KMS-11 (cell line): ENCODE data around the gene SLC2A9.

Source experiments
- H2AFZ ChIP-seq: fragments of 200-600 bp; sonication (generic); 2 replicates; pipeline ENCODE4 v1.6.1; 2016; ENCODE audit warnings: antibody characterized with exemption, mixed run types, low read depth
- H3K27ac ChIP-seq: fragments of 200-600 bp; sonication (generic); 2 replicates; pipeline ENCODE4 v1.6.1; 2016; ENCODE audit warnings: mild to moderate bottlenecking, mixed run types
- H3K27me3 ChIP-seq: fragments of 200-600 bp; sonication (generic); 2 replicates; pipeline ENCODE4 v1.6.1; 2017; ENCODE audit warnings: mild to moderate bottlenecking, low read depth, mixed run types, moderate library complexity; ENCODE audit not compliant: insufficient read depth
- H3K36me3 ChIP-seq: fragments of 200-600 bp; sonication (generic); 2 replicates; pipeline ENCODE4 v1.6.1; 2017; ENCODE audit warnings: mild to moderate bottlenecking, mixed run types; ENCODE audit not compliant: insufficient read depth
- H3K4me1 ChIP-seq: fragments of 200-600 bp; sonication (generic); 2 replicates; pipeline ENCODE4 v1.6.1; 2016; ENCODE audit warnings: mild to moderate bottlenecking, low read depth, mixed run types; ENCODE audit not compliant: poor library complexity, severe bottlenecking
- H3K4me2 ChIP-seq: fragments of 200-600 bp; sonication (generic); 2 replicates; pipeline ENCODE4 v1.7.0; 2016; ENCODE audit warnings: mild to moderate bottlenecking, mixed run types
- H3K4me3 ChIP-seq: fragments of 200-600 bp; sonication (generic); IDR thresholded peaks from 2 replicates; pipeline ENCODE4 v1.6.1; 2017; ENCODE audit warnings: low read depth, low read length, mixed read lengths; ENCODE audit not compliant: insufficient read depth
- H3K79me2 ChIP-seq: fragments of 200-600 bp; sonication (generic); 2 replicates; pipeline ENCODE4 v1.6.1; 2016; ENCODE audit warnings: low read depth, mixed run types; ENCODE audit not compliant: insufficient read depth
- H3K9ac ChIP-seq: fragments of 200-600 bp; sonication (generic); 2 replicates; pipeline ENCODE4 v1.6.1; 2016; ENCODE audit warnings: mild to moderate bottlenecking, mixed run types
- H4K20me1 ChIP-seq: fragments of 200-600 bp; sonication (generic); 2 replicates; pipeline ENCODE4 v1.6.1; 2016; ENCODE audit warnings: mild to moderate bottlenecking, mixed run types; ENCODE audit not compliant: insufficient read depth
- CTCF ChIP-seq: fragments of 200-600 bp; sonication (generic); conservative IDR thresholded peaks from 2 replicates; pipeline ENCODE4 v1.6.1; 2017; ENCODE audit warnings: low read depth, mild to moderate bottlenecking, antibody characterized with exemption, low read length, moderate library complexity, mixed read lengths

The SLC2A9 gene

GRCh38 chr4:9994246-9994847 is 26.9 kb downstream of the SLC2A9 start:
- no peak for TF ChIP-seq CTCF
- Histone ChIP-seq H2AFZ (no peak overlapping the region), H3K4me3 (no peak overlapping the region), H3K4me2 (no peak overlapping the region), H3K27me3 (no peaks in the 10 kb centered on the region), H3K27ac (no peak overlapping the region), H3K4me1 (no peaks in the 10 kb centered on the region), H3K36me3 (no peaks in the 10 kb centered on the region), H4K20me1 (no peaks in the 10 kb centered on the region), H3K9ac (no peak overlapping the region), H3K79me2 (no peaks in the 10 kb centered on the region)

- no peaks in the 10 kb centered on the region for H4K20me1 ChIP-seq
- no peaks in the 10 kb centered on the region for H3K36me3 ChIP-seq
- H3K27me3 ChIP-seq, result no peaks in the 10 kb centered on the region
- no peaks in the 10 kb centered on the region for H3K4me1 ChIP-seq
- TF ChIP-seq CTCF, result no peak
- H3K4me3 ChIP-seq, result no peak overlapping the region
- no peaks in the 10 kb centered on the region for H3K79me2 ChIP-seq
- H3K4me2 ChIP-seq, result no peak overlapping the region
- H3K27ac ChIP-seq, result no peak overlapping the region
- no peak overlapping the region for H2AFZ ChIP-seq
- no peak overlapping the region for H3K9ac ChIP-seq
Measured at GRCh38 chr4:9989918-9990635, 31.2 kb downstream of the SLC2A9 start.

GRCh38 chr4:9988933-9989332 is 32.4 kb downstream of the SLC2A9 start:
- Histone ChIP-seq H3K4me2 (no peak overlapping the region), H3K4me1 (no peaks in the 10 kb centered on the region), H3K27ac (no peak overlapping the region), H4K20me1 (no peaks in the 10 kb centered on the region), H3K27me3 (no peaks in the 10 kb centered on the region), H3K9ac (no peak overlapping the region), H3K4me3 (no peak overlapping the region), H2AFZ (no peak overlapping the region), H3K36me3 (no peaks in the 10 kb centered on the region), H3K79me2 (no peaks in the 10 kb centered on the region)
- TF ChIP-seq CTCF, result no peak

- TF ChIP-seq CTCF, result no peak
- H3K4me3 ChIP-seq, result no peak overlapping the region
- H3K36me3 ChIP-seq, result no peaks in the 10 kb centered on the region
- H3K27me3 ChIP-seq, result no peaks in the 10 kb centered on the region
- H3K27ac ChIP-seq, result no peak overlapping the region
- no peak overlapping the region for H3K4me2 ChIP-seq
- H3K4me1 ChIP-seq, result no peaks in the 10 kb centered on the region
- no peaks in the 10 kb centered on the region for H4K20me1 ChIP-seq
- no peak overlapping the region for H2AFZ ChIP-seq
- no peak overlapping the region for H3K9ac ChIP-seq
- H3K79me2 ChIP-seq, result no peaks in the 10 kb centered on the region
Measured at GRCh38 chr4:9988363-9988749, 32.9 kb downstream of the SLC2A9 start.
